Natural killer cell (primary cell): ENCODE data around the gene SMCO3. TPM values are rescaled to one million over a fixed set of nuclear protein-coding genes. Genes with fewer than 3 reads are reported as not detected.
A peak's percentile ranks its signal among the peaks of the same experiment; 100 is the strongest.

Experiments used
- ATAC-seq, 3 donors: fragments of 150-1000 bp in 2 of 3; fragments of 200-7000 bp in 1 of 3; cut with Tn5 transposase; 1 replicate in 1 of 3; 2 replicates in 2 of 3; pipeline ENCODE4 v1.10.0; 2021; ENCODE audit warnings: mild to moderate bottlenecking in 2 of 3, moderate library complexity in 2 of 3
- DNase-seq, 2 donors: peaks; one replicate each; pipeline versions ENCODE4 v3.0.0 to v3.0.0-alpha.2; 2013 to 2021; ENCODE audit warnings: mixed read lengths in 1 of 2
- H3K27ac ChIP-seq: one replicate; pipeline ENCODE4 v1.5.1; 2013; ENCODE audit warnings: mild to moderate bottlenecking, low read length
- H3K27me3 ChIP-seq: one replicate; pipeline ENCODE4 v1.6.1; 2013; ENCODE audit warnings: low read length; ENCODE audit not compliant: control insufficient read depth, insufficient read depth
- H3K36me3 ChIP-seq: one replicate; pipeline ENCODE4 v1.6.1; 2013; ENCODE audit warnings: low read length; ENCODE audit not compliant: control insufficient read depth, insufficient read depth
- H3K4me1 ChIP-seq: one replicate; pipeline ENCODE4 v1.6.1; 2013; ENCODE audit warnings: low read length; ENCODE audit not compliant: control insufficient read depth, insufficient read depth
- H3K4me3 ChIP-seq: one replicate; pipeline ENCODE4 v1.5.1; 2013; ENCODE audit warnings: low read length
- H3K9me3 ChIP-seq: one replicate; pipeline ENCODE4 v1.6.1; 2013; ENCODE audit warnings: low read length; ENCODE audit not compliant: control insufficient read depth, insufficient read depth
- H3K27ac Mint-ChIP-seq, 2 donors: one replicate each; pipeline ENCODE4 v1.8.0; 2022; ENCODE audit warnings: mild to moderate bottlenecking in 2 of 2, mixed read lengths in 2 of 2, moderate library complexity in 1 of 2
- H3K27me3 Mint-ChIP-seq, 2 donors: one replicate each; pipeline ENCODE4 v1.8.0; 2022; ENCODE audit warnings: low read depth in 2 of 2, mixed read lengths in 2 of 2
- H3K36me3 Mint-ChIP-seq: one replicate; pipeline ENCODE4 v1.8.0; 2022; ENCODE audit warnings: mixed read lengths
- H3K4me1 Mint-ChIP-seq, 2 donors: one replicate each; pipeline ENCODE4 v1.8.0; 2022; ENCODE audit warnings: mixed read lengths in 2 of 2
- H3K4me3 Mint-ChIP-seq: one replicate; pipeline ENCODE4 v1.8.0; 2022; ENCODE audit warnings: mild to moderate bottlenecking, moderate library complexity, mixed read lengths
- H3K9me3 Mint-ChIP-seq, 2 donors: one replicate each; pipeline ENCODE4 v1.8.0; 2022; ENCODE audit warnings: mixed read lengths in 2 of 2
- CTCF ChIP-seq: fragments of 200-600 bp; IDR thresholded peaks from one replicate; pipeline ENCODE4 v1.8.0; 2022; ENCODE audit warnings: antibody characterized with exemption
- WGBS: methylation state at CpG from one replicate; pipeline ENCODE4 v1.1.7; 2013; ENCODE audit warnings: missing lambda C conversion rate; ENCODE audit not compliant: insufficient coverage; 5-methylcytosine and 5-hydroxymethylcytosine counted together
- intact Hi-C: fragments of 100-400 bp; cut with micrococcal nuclease; formaldehyde crosslinking; loops from one replicate; pipeline ENCODE4 v1.14.2; 2022
- total RNA-seq, 4 donors: library from RNA; stranded (reverse); fragments of 120-200 nt in 1 of 4; gene quantifications; one replicate each; pipeline versions ENCODE4 v1.2.3 to v1.2.4, GENCODE V29; 2013 to 2022

Gene SMCO3
- total RNA-seq, 3 donors from 2014 or later (not counting 1 experiment from before 2014, with no cell fraction given): not detected

- TF ChIP-seq CTCF: no peak
- Mint-ChIP-seq H3K27me3 (peaks cover 26 to 45% of the 10 kb centered on the region in 2 donors), H3K27ac (no peak overlapping the region), H3K9me3 (no peaks in the 10 kb centered on the region), H3K4me1 (no peaks in the 10 kb centered on the region), H3K36me3 (no peaks in the 10 kb centered on the region), H3K4me3 (no peak overlapping the region)
- DNase-seq (no peak), ATAC-seq (no peak)
- no peaks in the 10 kb centered on the region for H3K9me3 ChIP-seq
- intact Hi-C loops: no loop called here
- no peaks in the 10 kb centered on the region for H3K36me3 ChIP-seq
- no peak overlapping the region for H3K4me3 ChIP-seq
- no peak overlapping the region for H3K27ac ChIP-seq
- H3K27me3 ChIP-seq: peaks cover 16% of the 10 kb centered on the region
- no peaks in the 10 kb centered on the region for H3K4me1 ChIP-seq
Measured at GRCh38 chr12:14834509-14834908, 20.5 kb upstream of the SMCO3 start.

GRCh38 chr12:14833952-14834351, 20.0 kb upstream of the SMCO3 start:
- Mint-ChIP-seq H3K27ac (no peak overlapping the region), H3K4me1 (no peaks in the 10 kb centered on the region), H3K9me3 (no peaks in the 10 kb centered on the region), H3K27me3 (peaks cover 21 to 45% of the 10 kb centered on the region in 2 donors), H3K36me3 (no peaks in the 10 kb centered on the region), H3K4me3 (no peak overlapping the region)
- 100% methylated on average over 1 of the region's 1 CpG for WGBS
- no peaks in the 10 kb centered on the region for H3K4me1 ChIP-seq
- ATAC-seq (no peak), DNase-seq (no peak)
- H3K27ac ChIP-seq: no peak overlapping the region
- H3K27me3 ChIP-seq: peaks cover 16% of the 10 kb centered on the region
- H3K4me3 ChIP-seq: no peak overlapping the region
- TF ChIP-seq CTCF: no peak
- intact Hi-C loops: no loop called here
- H3K9me3 ChIP-seq: no peaks in the 10 kb centered on the region
- H3K36me3 ChIP-seq: no peaks in the 10 kb centered on the region

- intact Hi-C loops: no loop called here
- Histone ChIP-seq H3K4me3 (no peak overlapping the region), H3K27ac (no peak overlapping the region), H3K27me3 (peaks cover 14% of the 10 kb centered on the region), H3K4me1 (no peaks in the 10 kb centered on the region), H3K9me3 (no peaks in the 10 kb centered on the region), H3K36me3 (no peaks in the 10 kb centered on the region)
- H3K27me3 Mint-ChIP-seq: peaks cover 24 to 45% of the 10 kb centered on the region in 2 donors
- H3K4me3 Mint-ChIP-seq: no peak overlapping the region
- ATAC-seq (no peak), DNase-seq (no peak)
- no peaks in the 10 kb centered on the region for H3K9me3 Mint-ChIP-seq
- H3K4me1 Mint-ChIP-seq: no peaks in the 10 kb centered on the region
- no peaks in the 10 kb centered on the region for H3K36me3 Mint-ChIP-seq
- WGBS: 100% methylated on average over 2 of the region's 3 CpGs
- TF ChIP-seq CTCF: no peak
- H3K27ac Mint-ChIP-seq: no peak overlapping the region
Measured at GRCh38 chr12:14833336-14833735, 19.4 kb upstream of the SMCO3 start.

- intact Hi-C loops: no loop called here
- H3K4me1 ChIP-seq: no peaks in the 10 kb centered on the region
- Mint-ChIP-seq H3K36me3 (no peaks in the 10 kb centered on the region), H3K9me3 (no peaks in the 10 kb centered on the region), H3K4me1 (no peaks in the 10 kb centered on the region), H3K27me3 (peaks cover 19 to 21% of the 10 kb centered on the region in 2 donors), H3K27ac (no peak overlapping the region), H3K4me3 (no peak overlapping the region)
- H3K9me3 ChIP-seq: no peaks in the 10 kb centered on the region
- DNase-seq: peak in 1 of 2 donors; percentile 18
- H3K4me3 ChIP-seq: no peak overlapping the region
- no peaks in the 10 kb centered on the region for H3K36me3 ChIP-seq
- no peak overlapping the region for H3K27ac ChIP-seq
- ATAC-seq: peak in 2 of 3 donors; percentile 74 to 76
- TF ChIP-seq CTCF: no peak
- peaks cover 6% of the 10 kb centered on the region for H3K27me3 ChIP-seq
Measured at GRCh38 chr12:14828892-14829291, 14.9 kb upstream of the SMCO3 start.
